Measurements from ENCODE around the gene QPCT.
A peak's percentile ranks its signal among the peaks of the same experiment; 100 is the strongest.

QPCT gene

DNA sequence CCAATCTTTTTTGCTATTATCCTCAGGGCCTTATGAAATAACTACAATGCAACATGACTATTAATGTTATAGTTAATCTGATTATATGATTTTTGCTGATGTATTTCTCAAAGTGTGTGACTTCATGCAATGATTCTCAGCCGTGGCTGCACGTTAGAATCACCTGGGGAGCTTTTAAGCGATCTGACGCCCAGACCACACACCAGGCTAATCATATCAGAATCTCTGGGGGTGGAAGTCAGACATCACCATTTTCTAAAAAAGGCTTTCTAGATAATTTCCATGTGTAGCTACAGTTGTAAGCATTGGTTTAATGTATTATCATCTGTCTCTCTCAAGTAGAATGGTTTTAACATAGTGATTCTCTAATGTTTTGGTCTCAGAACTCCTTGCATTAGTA is 5.5 kb upstream of the QPCT start:
- Mint-ChIP-seq H3K4me3 (no peak overlapping the region), H3K4me1 (peaks cover 8% of the 10 kb centered on the region), H3K27ac (no peak overlapping the region), H3K36me3 (no peaks in the 10 kb centered on the region), H3K9me3 (no peaks in the 10 kb centered on the region), H3K27me3 (peaks cover 2% of the 10 kb centered on the region)

- H3K27ac Mint-ChIP-seq = no peak overlapping the region
- peaks cover 2% of the 10 kb centered on the region for H3K27me3 Mint-ChIP-seq
Measured at GRCh38 chr2:37340637-37341036, 3.8 kb upstream of the QPCT start.

DNA sequence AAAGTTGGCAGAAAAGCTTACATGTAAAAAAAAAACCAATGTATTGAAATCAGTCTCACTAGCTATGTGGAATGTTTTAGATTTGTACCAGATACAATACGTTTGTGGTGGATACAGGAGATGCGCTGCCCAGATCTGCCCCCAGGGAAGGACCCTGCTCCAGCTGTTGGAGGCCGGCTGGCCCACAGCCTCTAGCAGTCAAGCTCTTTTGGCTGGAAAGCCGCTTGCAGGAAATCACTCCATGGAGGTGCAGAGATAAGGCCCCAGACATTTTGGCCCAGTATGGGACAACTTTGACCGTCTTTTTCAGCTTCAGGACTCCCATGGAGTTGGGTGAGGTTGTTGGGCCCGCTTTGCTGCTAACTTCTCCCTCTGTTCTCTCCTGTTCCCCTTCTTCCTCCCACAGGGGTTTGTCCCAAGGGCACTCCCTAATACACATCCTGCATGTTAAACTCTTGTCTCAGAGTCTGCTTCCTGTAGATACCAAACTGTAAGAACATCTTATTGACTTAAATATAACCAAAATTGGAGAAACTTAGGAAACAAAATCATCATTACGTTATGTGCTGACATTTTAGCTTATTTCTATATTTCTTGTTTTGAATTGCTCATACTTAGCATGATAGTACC is 1.7 kb upstream of the QPCT start:
- H3K27me3 Mint-ChIP-seq = peaks cover 7% of the 10 kb centered on the region
- H3K36me3 Mint-ChIP-seq = no peaks in the 10 kb centered on the region
- H3K4me3 Mint-ChIP-seq = no peak overlapping the region
- H3K4me1 Mint-ChIP-seq = peaks cover 23% of the 10 kb centered on the region
- no peaks in the 10 kb centered on the region for H3K9me3 Mint-ChIP-seq
- H3K27ac Mint-ChIP-seq = peak overlapping the region; percentile 5

More at GRCh38 chr2:37340637-37341036, 3.8 kb upstream of the QPCT start:
- Mint-ChIP-seq H3K4me1 (peaks cover 19% of the 10 kb centered on the region), H3K9me3 (no peaks in the 10 kb centered on the region), H3K4me3 (no peak overlapping the region), H3K36me3 (no peaks in the 10 kb centered on the region)

DNA sequence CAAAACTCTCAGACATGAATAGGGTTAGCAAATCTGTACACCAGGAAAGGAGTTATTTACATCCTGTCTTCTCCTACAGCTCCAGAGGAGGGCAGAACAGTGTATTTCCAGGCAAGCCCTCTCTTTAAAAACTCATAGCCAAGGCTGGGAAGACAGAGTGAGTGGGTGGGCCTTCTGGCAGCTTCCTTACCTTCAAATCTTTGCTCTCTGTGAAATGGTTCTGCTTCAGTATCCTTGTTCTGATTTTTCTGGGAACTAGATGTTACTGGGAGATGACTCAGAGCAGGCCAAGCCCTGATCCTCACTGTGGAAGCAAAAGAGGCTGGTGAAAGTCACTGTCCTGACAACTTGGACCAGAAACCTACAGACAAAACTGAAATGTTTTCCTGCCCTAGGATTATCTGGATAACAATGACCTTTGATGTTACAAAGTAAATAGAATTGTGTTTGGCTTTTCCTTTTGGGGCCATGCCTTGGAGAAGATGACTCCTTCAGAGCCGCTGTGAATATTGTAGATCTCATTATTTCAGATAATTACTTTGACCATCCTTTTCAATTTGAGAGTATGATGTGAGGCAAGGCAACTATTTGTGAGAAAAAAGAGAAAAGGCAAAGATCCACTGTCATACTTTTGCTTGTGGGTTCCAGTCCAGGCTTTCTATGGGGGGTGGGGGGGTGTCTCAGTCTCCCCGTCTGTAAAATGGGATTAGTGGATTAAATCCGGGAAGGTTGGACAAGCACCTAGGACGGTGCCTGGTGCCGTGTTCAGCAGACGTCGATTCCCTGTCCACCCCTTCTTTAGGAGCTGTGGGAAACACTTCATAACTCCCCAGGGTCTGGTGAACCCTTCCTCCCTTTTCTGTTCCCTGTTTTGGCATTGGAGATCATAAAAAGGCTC is 644 bp upstream of the QPCT start:
- Mint-ChIP-seq H3K9me3 (no peaks in the 10 kb centered on the region), H3K27me3 (peaks cover 7% of the 10 kb centered on the region), H3K4me3 (peak overlapping the region; percentile 88)

GRCh38 chr2:37348155-37348554 is 3.7 kb downstream of the QPCT start:
- Mint-ChIP-seq H3K27me3 (peaks cover 10% of the 10 kb centered on the region), H3K27ac (no peak overlapping the region), H3K9me3 (no peaks in the 10 kb centered on the region)

More for the DNA sequence above, 644 bp upstream of the QPCT start:
- Mint-ChIP-seq H3K27ac (no peak overlapping the region), H3K36me3 (no peaks in the 10 kb centered on the region), H3K4me1 (peaks cover 23% of the 10 kb centered on the region)

GRCh38 chr2:37349231-37349860 is 4.9 kb downstream of the QPCT start:
- Mint-ChIP-seq H3K27ac (no peak overlapping the region), H3K36me3 (no peaks in the 10 kb centered on the region), H3K4me3 (no peak overlapping the region), H3K9me3 (no peaks in the 10 kb centered on the region), H3K27me3 (peaks cover 12% of the 10 kb centered on the region), H3K4me1 (peaks cover 11% of the 10 kb centered on the region)

More at GRCh38 chr2:37348155-37348554, 3.7 kb downstream of the QPCT start:
- Mint-ChIP-seq H3K36me3 (no peaks in the 10 kb centered on the region), H3K4me1 (peaks cover 19% of the 10 kb centered on the region), H3K4me3 (no peak overlapping the region)

DNA sequence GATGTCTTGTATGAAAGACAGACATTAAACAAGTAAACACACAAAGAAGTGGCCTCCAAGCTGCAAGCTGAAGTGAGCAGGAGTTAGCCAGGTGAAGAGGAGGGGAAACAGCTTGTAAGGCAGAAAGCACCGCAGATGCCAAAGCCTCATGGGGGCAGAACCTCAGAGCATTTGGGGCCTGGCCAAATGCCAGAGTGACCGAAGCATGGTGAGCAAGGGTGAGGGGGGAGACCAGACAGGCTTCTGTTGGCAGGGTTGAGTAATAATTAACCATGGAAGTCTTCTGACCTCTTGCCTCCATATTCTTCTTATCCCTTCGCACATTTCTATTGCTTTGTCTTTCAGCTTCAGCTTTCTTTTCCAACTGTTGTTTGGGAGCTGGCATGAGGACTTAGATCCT is 5.6 kb downstream of the QPCT start:
- H3K36me3 Mint-ChIP-seq = no peaks in the 10 kb centered on the region
- H3K4me3 Mint-ChIP-seq = no peak overlapping the region
- no peak overlapping the region for H3K27ac Mint-ChIP-seq
- H3K9me3 Mint-ChIP-seq = no peaks in the 10 kb centered on the region
- peaks cover 7% of the 10 kb centered on the region for H3K4me1 Mint-ChIP-seq
- H3K27me3 Mint-ChIP-seq = peaks cover 13% of the 10 kb centered on the region

GRCh38 chr2:37354531-37354930 is 10.1 kb downstream of the QPCT start:
- H3K27ac Mint-ChIP-seq = no peak overlapping the region
- peaks cover 12% of the 10 kb centered on the region for H3K27me3 Mint-ChIP-seq
- no peak overlapping the region for H3K4me3 Mint-ChIP-seq
- H3K4me1 Mint-ChIP-seq = no peaks in the 10 kb centered on the region
- no peaks in the 10 kb centered on the region for H3K36me3 Mint-ChIP-seq
- no peaks in the 10 kb centered on the region for H3K9me3 Mint-ChIP-seq

DNA sequence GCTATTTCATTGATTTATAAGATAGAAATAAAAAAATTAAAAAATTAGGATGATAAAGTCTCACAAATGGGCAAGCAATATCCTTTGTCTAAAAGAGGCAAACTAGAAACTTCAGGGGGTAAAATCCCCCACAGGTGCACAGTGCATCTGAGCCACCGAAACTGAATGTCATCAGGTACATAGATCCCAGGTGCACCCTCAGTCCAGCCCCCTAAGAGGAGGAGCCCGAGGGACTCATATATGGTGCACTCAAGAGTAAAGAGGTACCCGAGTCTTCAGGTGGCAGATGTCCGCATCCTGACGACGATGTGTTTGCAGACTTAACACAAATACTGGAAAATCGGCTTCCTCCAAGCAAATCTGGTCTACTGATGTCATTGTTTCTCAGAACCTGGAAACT is 11.3 kb downstream of the QPCT start:
- Mint-ChIP-seq H3K36me3 (no peaks in the 10 kb centered on the region), H3K4me1 (no peaks in the 10 kb centered on the region), H3K4me3 (no peak overlapping the region), H3K27me3 (peaks cover 20% of the 10 kb centered on the region), H3K27ac (no peak overlapping the region), H3K9me3 (no peaks in the 10 kb centered on the region)

GRCh38 chr2:37356299-37356698 is 11.9 kb downstream of the QPCT start:
- no peak overlapping the region for H3K4me3 Mint-ChIP-seq
- H3K4me1 Mint-ChIP-seq = no peaks in the 10 kb centered on the region
- no peaks in the 10 kb centered on the region for H3K9me3 Mint-ChIP-seq
- H3K36me3 Mint-ChIP-seq = no peaks in the 10 kb centered on the region
- peaks cover 24% of the 10 kb centered on the region for H3K27me3 Mint-ChIP-seq
- no peak overlapping the region for H3K27ac Mint-ChIP-seq

GRCh38 chr2:37357069-37357468 is 12.6 kb downstream of the QPCT start:
- Mint-ChIP-seq H3K9me3 (no peaks in the 10 kb centered on the region), H3K36me3 (no peaks in the 10 kb centered on the region), H3K4me3 (no peak overlapping the region), H3K27ac (no peak overlapping the region), H3K4me1 (no peaks in the 10 kb centered on the region), H3K27me3 (peaks cover 27% of the 10 kb centered on the region)

DNA sequence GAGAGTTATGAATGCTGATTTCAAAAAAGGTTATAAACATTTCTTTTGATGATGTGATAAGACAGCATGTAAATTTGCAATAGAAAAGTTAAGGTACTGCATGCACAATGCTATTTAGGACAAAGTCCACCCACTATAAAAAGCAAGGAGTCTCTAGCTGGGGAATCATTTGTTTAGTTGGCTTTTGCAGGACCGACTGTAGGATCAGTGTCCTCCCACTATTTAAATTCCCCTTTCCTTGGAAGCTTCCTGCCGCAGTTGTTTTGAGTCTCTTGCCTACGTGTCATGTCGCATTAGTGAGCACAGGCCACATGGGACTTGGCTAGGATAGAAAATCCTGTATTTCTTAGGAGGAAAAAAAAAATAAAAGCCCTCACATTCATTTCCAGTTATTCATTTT is 13.1 kb downstream of the QPCT start:
- Mint-ChIP-seq H3K9me3 (no peaks in the 10 kb centered on the region), H3K4me1 (no peaks in the 10 kb centered on the region), H3K27ac (no peak overlapping the region), H3K27me3 (peaks cover 28% of the 10 kb centered on the region), H3K36me3 (no peaks in the 10 kb centered on the region), H3K4me3 (no peak overlapping the region)

GRCh38 chr2:37358466-37358865 is 14.0 kb downstream of the QPCT start:
- Mint-ChIP-seq H3K36me3 (peaks cover 2% of the 10 kb centered on the region), H3K4me1 (no peaks in the 10 kb centered on the region), H3K27me3 (peaks cover 31% of the 10 kb centered on the region), H3K4me3 (no peak overlapping the region), H3K9me3 (no peaks in the 10 kb centered on the region), H3K27ac (no peak overlapping the region)

DNA sequence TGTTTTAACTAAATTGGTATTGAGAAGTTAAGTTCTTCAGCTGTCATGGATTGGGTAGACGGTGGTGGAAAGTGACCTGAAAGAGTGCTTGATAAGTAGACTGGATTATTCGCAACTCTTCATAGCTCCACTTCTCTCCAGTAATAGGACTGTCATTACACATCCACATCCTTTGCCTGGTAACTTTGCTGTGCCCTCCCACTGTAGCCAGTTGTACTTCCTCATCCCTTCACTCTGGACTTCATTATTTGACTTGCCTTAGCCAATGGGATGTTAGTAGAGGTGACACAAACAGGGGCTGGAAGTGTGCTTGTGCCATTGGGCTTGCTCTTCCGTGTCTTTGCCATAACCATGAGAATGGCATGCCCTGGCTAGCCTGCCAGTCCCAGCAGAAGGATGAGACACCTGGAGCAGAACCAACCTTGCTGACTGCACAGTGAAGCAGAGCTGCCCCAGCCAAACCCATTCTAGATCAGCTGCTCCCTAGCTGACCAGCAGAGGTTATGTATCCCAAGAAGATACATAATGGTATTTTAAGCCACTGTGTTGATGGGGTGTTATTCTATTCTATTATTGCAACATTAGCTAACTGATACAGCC is 16.9 kb downstream of the QPCT start:
- Mint-ChIP-seq H3K4me1 (no peaks in the 10 kb centered on the region), H3K9me3 (no peaks in the 10 kb centered on the region), H3K27me3 (peaks cover 26% of the 10 kb centered on the region), H3K4me3 (no peak overlapping the region), H3K36me3 (peaks cover 2% of the 10 kb centered on the region), H3K27ac (no peak overlapping the region)

GRCh38 chr2:37361994-37362698 is 17.7 kb downstream of the QPCT start:
- H3K27me3 Mint-ChIP-seq = peaks cover 26% of the 10 kb centered on the region
- peaks cover 2% of the 10 kb centered on the region for H3K36me3 Mint-ChIP-seq
- no peaks in the 10 kb centered on the region for H3K4me1 Mint-ChIP-seq

More at GRCh38 chr2:37361994-37362698, 17.7 kb downstream of the QPCT start:
- no peaks in the 10 kb centered on the region for H3K9me3 Mint-ChIP-seq
- H3K27ac Mint-ChIP-seq = no peak overlapping the region
- no peak overlapping the region for H3K4me3 Mint-ChIP-seq
